Tibial nerve (tissue), 4 donors: Measurements from ENCODE around the gene CPB1.

Experiments
- EP300 ChIP-seq, 2 donors: sonication (generic); formaldehyde crosslinking; IDR thresholded peaks; one replicate each; pipeline ENCODE4 v1.6.1; 2017; ENCODE audit warnings: antibody characterized with exemption in 2 of 2, mild to moderate bottlenecking in 1 of 2
- POLR2A ChIP-seq, 2 donors: fragments of 450-650 bp; IDR thresholded peaks; one replicate each; pipeline ENCODE4 v1.6.1; 2017; ENCODE audit warnings: antibody characterized with exemption in 2 of 2, mild to moderate bottlenecking in 2 of 2, moderate library complexity in 2 of 2
- TF ChIP-seq, protein P1 (sequence below), 5 experiments: fragments of 200-600 bp in 3 of 5; fragments of 450-650 bp in 2 of 5; sonication (generic) in 3 of 5; IDR thresholded peaks; one replicate each; pipeline ENCODE4 v1.5.1; 2016 to 2019; ENCODE audit warnings: antibody characterized with exemption in 5 of 5, mild to moderate bottlenecking in 3 of 5, moderate library complexity in 2 of 5

DNA sequence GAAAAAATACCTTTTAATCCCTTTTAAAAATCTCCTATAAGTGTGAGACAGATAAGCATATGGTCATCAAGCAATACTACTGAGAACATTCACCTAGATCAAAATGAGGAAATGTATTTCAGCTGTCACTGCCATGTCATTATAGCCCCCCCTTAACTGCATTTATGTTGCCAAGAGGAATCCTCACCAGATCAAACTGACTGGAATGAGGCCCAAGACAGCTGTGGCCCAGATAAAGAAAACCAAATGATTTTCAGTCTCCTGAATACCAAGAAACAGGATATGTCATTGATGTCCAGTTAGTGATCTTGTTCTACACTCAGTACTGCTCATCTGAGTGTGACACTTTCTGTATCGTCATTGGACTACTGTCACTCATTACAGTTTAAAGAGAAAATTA, 35.1 kb upstream of the CPB1 start:
- TF ChIP-seq, protein P1, sequence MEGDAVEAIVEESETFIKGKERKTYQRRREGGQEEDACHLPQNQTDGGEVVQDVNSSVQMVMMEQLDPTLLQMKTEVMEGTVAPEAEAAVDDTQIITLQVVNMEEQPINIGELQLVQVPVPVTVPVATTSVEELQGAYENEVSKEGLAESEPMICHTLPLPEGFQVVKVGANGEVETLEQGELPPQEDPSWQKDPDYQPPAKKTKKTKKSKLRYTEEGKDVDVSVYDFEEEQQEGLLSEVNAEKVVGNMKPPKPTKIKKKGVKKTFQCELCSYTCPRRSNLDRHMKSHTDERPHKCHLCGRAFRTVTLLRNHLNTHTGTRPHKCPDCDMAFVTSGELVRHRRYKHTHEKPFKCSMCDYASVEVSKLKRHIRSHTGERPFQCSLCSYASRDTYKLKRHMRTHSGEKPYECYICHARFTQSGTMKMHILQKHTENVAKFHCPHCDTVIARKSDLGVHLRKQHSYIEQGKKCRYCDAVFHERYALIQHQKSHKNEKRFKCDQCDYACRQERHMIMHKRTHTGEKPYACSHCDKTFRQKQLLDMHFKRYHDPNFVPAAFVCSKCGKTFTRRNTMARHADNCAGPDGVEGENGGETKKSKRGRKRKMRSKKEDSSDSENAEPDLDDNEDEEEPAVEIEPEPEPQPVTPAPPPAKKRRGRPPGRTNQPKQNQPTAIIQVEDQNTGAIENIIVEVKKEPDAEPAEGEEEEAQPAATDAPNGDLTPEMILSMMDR (IDR thresholded peaks at IDR 0.05): no peak
- TF ChIP-seq POLR2A (IDR thresholded peaks at IDR 0.05) (no peak), EP300 (IDR thresholded peaks at IDR 0.05) (no peak)
